ENCODE data around the gene MLLT10. TPM values are rescaled to one million over a fixed set of nuclear protein-coding genes. Genes with fewer than 3 reads are reported as not detected.

Gene MLLT10
- total RNA-seq, 1 donor, result 50.5 TPM

DNA sequence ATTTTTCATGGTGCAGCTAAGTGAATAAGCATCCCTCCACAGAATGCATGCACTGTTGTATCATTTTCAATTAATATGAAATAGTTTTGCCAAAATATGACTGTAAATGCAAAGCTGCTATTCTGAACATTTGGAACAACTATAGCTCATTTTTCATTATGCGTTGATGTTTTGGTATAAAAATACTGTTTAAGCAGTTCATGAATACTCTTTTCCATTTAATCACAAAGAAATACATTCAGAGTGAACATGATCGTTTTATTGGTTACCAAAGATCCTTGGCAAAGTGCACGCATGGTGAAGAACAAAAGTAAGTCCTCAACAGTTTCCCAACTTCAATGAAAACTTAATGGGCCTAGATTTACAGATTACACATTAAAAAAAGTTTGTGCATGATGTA lies 41.6 kb upstream of the MLLT10 start:
- H3K4me3 ChIP-seq (ENCODE audit: low read depth, low read length), result no peak overlapping the region
- TF ChIP-seq, protein P1, sequence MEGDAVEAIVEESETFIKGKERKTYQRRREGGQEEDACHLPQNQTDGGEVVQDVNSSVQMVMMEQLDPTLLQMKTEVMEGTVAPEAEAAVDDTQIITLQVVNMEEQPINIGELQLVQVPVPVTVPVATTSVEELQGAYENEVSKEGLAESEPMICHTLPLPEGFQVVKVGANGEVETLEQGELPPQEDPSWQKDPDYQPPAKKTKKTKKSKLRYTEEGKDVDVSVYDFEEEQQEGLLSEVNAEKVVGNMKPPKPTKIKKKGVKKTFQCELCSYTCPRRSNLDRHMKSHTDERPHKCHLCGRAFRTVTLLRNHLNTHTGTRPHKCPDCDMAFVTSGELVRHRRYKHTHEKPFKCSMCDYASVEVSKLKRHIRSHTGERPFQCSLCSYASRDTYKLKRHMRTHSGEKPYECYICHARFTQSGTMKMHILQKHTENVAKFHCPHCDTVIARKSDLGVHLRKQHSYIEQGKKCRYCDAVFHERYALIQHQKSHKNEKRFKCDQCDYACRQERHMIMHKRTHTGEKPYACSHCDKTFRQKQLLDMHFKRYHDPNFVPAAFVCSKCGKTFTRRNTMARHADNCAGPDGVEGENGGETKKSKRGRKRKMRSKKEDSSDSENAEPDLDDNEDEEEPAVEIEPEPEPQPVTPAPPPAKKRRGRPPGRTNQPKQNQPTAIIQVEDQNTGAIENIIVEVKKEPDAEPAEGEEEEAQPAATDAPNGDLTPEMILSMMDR (IDR thresholded peaks at IDR 0.05; ENCODE audit: insufficient read depth, low read depth, low read length), result no peak

DNA sequence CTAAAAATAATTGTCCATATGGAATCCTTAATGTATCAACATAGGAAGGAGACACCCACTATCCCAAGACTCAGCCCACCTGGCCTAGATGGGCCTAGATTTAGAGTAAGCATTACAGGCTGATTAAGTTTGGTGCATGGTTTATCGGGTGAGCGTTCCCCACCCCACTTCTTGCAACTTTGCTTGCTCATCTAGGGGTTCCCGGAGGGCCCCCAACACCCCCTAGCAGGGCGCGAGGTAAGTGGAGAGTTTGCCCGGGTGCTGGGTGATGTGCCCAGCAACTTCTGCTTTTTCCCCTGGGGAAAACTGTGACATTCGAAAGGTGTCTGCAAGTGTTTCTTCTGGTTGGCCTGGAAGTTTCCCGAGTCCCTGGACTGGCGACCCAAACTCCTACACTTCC lies 40.2 kb upstream of the MLLT10 start:
- TF ChIP-seq, protein P1 (IDR thresholded peaks at IDR 0.05; ENCODE audit: insufficient read depth, low read depth, low read length), result no peak
- no peak overlapping the region for H3K4me3 ChIP-seq (ENCODE audit: low read depth, low read length)
- no peak for DNase-seq (ENCODE audit: low read depth)

More for the DNA sequence above, 41.6 kb upstream of the MLLT10 start:
- DNase-seq (ENCODE audit: low read depth), result no peak

DNA sequence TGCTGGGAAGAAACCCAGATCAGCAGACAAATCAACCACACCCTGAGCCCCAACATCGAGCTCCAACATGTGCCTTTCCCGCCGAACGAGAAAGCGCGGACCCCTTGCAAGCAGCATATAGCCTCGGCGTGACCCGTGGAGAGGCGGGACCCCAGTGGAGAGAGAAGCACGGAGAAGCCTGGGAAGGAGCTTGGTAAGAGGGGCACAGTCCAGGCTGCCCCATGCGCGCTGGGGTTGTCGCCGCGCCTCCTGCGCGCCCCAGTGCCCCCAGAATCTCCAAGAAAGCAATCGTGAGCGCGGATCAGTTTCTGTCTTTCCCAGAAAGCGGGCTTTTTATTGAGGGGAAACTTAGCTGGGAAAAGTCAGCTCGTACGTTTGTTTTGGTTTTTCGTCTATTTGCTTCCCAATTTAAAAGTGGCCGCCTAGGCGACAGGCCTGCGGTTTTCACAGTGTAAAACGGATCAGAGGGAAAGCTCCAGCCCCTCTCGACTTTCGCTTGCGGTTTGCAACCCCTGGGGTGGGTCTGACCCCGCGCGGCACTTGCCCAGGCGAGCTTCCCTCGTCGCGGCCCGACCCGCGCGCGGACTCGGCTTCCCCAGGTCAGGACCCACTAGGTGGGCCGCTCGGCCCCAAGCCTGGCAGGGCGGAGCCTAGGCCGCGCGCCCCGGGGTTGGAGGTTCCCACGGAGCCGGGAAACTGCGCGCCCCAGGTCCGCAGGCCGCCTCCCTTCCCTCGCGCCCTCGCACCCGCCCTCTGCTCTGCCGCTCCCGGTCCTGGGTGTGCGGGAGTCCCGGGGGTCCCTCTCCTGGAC lies 39.6 kb upstream of the MLLT10 start:
- TF ChIP-seq, protein P1 (IDR thresholded peaks at IDR 0.05; ENCODE audit: insufficient read depth, low read depth, low read length), result no peak
- H3K4me3 ChIP-seq (ENCODE audit: low read depth, low read length), result peak overlapping the region; percentile 76
- peak; percentile 33 for DNase-seq (ENCODE audit: low read depth)

DNA sequence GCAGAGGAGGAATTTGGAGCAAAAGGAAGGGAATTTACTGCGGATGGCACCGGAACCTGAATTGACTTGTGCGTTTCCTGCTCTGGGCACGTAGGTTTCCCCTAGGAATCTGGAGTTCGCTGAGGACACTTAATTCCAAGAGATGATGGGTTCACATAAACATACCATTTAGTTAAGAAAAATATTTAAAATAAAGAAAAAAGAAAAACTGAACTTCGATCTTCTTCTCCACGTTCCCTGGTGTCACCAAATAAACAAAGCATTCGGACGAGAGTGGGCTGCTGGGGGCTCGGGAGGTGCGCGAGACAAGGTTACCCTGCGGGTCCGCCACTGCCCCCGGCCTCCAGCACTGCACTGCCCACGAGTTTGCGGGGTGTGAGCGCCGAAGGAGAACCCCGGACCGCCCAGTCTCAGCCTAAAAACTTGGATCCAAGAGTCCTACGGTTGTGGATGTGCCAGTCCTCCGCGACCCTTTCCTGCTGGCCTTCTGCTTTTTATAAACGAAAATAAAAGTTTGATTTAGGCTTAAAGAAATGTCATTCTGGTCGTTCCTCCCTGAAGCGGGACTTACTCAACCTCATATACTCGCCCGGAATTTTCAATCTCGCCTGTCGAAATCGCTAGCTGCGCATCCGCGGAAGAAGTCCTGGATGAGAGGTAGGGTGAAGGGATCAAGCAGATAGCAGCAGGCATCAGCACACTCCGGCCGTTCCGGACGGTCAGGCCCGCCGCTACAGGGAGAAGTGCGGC lies 38.9 kb upstream of the MLLT10 start:
- peak overlapping the region; percentile 76 for H3K4me3 ChIP-seq (ENCODE audit: low read depth, low read length)
- TF ChIP-seq, protein P1 (IDR thresholded peaks at IDR 0.05; ENCODE audit: insufficient read depth, low read depth, low read length), result no peak
- peak; percentile 22 for DNase-seq (ENCODE audit: low read depth)

DNA sequence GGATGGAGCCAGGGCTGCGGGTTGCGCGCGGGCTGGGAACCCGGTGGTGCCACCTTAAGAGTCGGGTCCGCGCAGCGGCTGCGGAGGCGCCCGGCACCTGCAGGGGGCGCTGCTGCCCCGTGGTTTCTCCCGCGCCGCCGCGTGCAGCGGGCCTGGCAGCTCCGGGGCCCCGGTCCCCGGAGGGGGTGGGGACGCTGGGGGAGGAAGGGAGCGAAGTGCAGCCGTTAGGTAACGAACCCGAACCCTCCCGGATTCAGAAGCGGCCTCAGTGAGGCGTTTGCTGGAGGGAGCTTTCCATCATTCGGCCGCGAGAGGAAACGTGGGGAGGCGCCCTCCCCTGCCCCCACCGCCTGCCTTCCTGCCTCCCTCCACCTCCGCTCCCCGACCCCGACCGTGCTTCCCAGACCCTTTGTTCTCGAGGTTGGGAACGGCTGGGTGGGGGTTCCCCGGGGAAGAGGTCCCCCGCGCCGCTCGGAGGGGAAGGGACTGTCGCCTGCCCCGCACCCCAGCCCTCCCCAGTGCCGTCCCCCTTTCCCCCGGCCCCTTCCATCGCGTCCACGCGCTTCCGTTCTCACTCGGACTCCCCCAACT lies 38.2 kb upstream of the MLLT10 start:
- TF ChIP-seq, protein P1 (IDR thresholded peaks at IDR 0.05; ENCODE audit: insufficient read depth, low read depth, low read length), result peak; percentile 88
- peak; percentile 78 for DNase-seq (ENCODE audit: low read depth)
- peak overlapping the region; percentile 76 for H3K4me3 ChIP-seq (ENCODE audit: low read depth, low read length)

DNA sequence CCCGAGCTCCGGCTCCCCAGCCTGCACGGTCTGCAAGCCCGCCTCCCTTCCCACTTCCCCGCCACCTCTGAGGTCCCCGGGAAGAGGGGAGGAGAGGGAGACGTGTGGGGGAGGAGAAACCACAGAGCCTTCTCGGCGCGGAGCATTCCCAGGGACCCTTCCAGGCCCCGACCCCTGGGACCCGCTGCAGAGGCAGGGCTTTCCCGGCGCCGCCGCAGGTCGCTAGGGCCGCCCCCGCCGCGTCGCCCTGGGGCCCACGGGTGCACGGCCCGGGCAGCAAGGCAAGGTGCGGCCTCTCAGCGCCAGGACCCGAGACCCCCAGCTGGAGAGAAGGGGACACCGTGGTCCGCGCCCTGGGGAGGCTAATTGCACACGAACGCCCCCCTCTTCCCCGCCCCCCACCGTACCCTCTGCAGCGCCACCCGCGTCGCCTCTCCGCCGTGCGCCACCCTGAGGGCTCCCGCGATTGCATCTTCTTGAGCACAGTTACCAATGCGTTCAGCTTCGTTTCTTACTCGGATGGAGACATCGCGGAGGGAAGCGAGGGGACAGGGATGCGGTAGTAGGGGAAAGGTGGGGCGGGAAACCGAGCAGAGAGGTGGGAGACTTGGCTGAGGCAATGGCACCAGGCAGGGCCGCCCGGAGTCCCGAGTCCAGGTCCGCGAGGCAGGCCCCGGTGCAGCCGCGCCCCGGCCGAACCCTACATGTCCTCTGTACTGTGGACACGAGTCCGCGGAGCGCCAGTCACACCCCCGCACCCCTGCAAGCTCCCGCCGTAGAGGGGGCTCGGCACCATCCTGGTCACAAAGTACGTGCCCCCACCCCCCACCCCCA lies 37.5 kb upstream of the MLLT10 start:
- TF ChIP-seq, protein P1 (IDR thresholded peaks at IDR 0.05; ENCODE audit: insufficient read depth, low read depth, low read length), result peak; percentile 29
- H3K4me3 ChIP-seq (ENCODE audit: low read depth, low read length), result peak overlapping the region; percentile 76
- DNase-seq (ENCODE audit: low read depth), result peak; percentile 38
